OCI-LY1 (cell line): ENCODE results near the gene ARL3.

Source experiments
- CTCF ChIP-seq: fragments of 200-600 bp; sonication (generic), shearing (Covaris generic); IDR thresholded peaks from 2 replicates; pipeline ENCODE4 v1.5.1; 2017; ENCODE audit warnings: mild to moderate bottlenecking, antibody characterized with exemption, low read length, moderate library complexity, mixed read lengths
- EZH2 ChIP-seq: fragments of 200-600 bp; sonication (generic), shearing (Covaris generic); IDR thresholded peaks from 2 replicates; pipeline ENCODE4 v1.8.0; 2017; ENCODE audit warnings: borderline replicate concordance, mixed run types, mild to moderate bottlenecking, antibody characterized with exemption, low read length, moderate library complexity, mixed read lengths

- TF ChIP-seq CTCF (no peak), EZH2 (no peak)
Measured at GRCh38 chr10:102660888-102661657, 53.1 kb downstream of the ARL3 start.
